CD4-positive, alpha-beta T cell treated with Interleukin-15 for 4 hours (primary cell): ENCODE results near the gene ELP4.

Experiments
- DNase-seq: peaks from one replicate; pipeline ENCODE4 v3.0.0-alpha.2; 2020; ENCODE audit warnings: low spot score

ELP4 gene

DNA sequence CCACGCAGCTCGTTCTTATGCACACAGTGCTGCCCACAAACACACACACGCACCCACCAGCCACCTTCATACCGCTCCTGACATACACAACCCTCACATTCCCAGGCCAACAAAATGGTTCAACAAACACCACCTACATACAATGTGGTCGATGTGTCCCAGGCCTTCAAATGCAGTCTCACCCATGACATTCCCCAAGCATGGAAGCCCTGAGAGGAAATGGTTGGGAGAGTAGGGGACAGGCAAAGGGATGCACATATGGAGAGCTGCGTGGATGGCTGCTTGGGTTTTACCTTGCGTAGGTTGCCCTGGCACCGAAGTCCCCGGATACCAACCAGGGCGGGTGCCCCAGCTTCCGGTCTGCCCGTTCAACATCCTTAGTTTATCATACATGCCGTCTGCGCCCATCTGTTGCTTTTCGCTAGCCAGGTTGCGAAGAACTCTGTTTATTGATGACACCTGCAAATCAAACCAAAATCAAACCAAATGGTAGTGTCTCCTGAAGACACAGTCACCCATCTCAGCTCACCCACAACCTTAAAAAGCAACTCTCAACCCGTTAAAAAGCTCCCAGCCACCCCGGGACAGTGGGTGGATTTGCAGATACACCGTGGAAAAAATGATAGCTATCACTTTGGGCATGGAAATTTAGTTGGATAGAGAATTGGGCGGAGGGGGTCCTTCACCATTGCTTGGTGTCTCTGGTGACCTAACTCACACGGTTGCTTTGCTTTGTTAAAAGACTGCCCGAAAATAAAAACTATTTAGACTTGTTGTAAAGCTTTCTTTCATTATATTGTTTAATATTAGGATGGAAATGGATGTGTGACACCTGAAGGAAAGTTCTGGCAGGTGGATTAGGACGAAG is 291.1 kb downstream of the ELP4 start:
- no peak for DNase-seq

DNA sequence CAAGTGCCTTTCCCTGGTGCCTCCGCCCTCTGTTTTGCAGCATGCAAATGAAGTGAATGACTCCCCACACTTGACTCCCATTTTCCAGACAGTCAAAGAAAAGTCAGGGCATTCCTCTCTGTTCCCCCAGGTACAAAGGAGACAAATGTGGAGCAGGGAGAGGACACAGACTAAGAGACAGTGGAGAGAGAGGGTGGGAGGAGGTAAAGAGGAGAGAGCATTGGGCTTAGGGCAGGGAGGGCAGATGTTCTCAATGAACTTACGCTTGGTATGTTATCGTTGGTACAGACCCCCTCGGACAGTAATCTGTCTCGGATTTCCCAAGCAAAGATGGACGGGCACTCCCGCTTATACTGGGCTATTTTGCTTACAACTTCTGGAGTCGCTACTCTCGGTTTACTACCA is 291.7 kb downstream of the ELP4 start:
- DNase-seq = no peak

DNA sequence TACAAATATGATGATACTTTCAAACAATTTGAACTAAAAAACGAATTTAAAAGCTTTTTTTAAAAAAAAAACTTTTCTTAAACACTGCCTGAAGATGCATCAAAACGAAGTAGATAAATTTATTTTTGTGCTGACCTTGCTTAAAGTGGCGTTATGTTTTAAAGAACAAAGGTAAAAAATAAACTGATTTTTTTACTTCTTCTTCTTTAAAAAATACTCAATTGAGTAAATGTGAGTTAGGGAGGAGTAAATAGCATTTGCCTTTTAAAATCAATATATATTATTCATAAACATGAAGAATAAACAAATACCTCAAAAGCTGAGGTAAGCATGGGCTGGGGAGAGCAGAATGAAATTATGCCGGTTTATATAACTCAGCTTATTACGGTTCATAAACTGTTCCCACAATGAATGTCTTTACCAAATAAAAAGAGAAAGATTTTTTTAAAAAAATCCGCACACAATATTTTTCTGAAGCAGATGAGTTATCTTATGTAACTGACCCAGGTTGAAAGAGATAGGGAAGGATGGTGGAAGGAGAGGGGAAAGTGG is 292.5 kb downstream of the ELP4 start:
- no peak for DNase-seq

DNA sequence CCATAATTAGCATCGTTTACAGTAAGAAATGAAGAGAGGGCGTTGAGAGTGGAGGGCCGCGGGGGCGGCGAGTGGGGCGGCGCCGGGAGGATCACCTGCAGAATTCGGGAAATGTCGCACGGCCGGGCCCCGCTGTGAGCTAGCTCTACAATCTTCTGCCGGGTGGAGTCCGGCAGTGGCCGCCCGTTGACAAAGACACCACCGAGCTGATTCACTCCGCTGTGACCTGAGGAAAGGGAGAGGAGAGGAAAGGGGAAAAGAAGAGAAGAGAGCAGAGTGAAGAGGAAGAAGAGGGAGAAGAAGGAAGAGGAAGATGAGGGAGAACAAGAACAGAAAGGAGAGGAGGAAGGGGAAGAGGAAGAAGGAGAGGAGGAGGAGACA is 293.0 kb downstream of the ELP4 start:
- DNase-seq = no peak

DNA sequence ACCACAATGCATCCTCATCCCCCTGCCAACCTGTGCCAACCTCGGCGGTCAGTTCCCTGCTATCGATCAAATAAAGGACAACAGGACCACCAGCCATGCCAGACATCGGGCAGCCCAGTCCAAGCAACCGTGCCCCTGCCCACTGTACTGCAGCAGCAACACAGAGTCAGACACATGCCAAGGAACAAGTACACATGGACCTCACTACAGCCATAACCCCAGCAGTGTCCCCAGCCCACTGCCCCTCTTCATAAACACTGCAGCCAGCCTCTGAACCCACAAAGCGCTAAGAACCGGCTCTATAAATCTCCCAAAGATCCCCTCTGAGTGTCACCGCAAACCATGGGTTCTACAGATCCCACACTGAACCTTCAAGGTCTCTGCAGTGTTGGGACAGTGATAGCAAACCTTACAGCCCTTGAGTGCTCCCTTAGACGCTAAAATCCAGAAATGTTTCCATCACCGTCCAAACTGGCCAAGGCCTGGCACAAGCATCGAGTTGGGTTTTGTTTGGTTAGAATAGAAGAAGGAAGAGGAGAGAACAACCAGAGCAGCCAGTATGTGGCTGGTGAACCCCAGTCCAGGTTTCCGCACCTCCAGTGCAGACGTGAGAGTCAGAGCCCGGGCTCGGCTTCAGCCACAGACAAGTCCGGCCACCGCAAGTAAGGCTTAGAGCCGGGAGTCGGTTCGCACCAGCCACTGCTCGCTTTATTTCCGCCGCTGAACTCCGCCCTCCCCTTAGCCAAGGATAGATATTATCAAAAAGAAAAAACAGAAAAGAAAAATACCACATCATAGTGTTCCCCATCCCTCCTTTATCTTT is 293.6 kb downstream of the ELP4 start:
- no peak for DNase-seq

DNA sequence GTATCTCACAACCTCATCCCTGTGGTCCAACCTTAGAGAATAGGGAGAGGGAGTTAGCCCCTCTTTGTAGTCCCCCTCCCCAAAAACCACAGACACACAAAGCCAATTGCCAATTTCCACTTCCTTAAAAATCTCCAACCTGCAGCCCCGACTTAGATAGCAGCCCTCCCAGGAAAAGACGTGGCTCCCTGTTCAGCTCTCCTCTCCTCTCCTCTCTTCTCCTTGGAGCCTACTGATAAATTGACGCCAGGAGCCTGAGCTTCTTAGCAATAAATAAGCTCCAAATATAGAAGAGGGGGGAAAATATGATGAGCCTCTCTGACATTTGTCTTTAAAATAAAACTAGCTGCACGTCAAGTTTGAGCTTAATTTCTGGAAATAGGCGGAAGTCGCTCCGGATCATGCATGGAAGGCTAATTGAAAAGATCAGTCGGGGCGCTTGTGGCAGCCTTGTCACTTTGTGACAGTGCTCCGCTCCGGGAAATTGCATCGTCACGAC is 294.3 kb downstream of the ELP4 start:
- no peak for DNase-seq

DNA sequence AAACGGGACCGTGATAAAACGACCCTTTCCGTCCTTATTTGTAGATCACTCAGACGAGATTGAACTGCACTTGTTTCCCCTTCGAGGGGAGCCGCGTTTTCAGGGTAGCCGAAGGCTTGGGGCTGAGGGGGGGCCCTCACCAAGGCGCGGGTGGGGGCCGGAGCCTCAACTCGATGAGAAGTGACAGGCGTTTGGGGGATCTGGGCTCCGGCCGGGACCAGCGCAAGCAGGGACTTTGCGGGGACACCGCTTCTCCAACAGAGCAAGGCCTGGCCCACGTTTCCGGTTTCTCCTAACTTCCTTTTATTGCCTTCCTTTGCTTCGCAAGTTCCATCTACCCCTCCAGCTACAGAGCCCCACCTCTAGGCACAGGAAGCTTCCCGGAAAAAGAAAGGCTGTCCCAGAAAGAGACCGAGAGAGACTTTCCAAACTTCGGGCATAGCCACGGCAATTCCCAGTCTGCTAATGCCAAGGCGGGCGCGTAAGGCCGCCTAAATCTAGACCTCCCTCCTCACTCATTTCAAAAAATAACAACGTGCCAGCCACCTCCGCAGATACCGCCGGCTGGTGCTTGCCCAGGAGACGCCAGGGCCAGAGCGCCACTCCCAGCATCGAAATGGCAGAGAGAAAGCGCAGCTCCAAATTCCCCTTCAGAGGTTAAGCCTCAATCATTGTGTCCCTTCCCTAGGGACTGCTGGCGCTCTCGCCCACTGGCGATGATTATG is 294.9 kb downstream of the ELP4 start:
- DNase-seq = no peak

DNA sequence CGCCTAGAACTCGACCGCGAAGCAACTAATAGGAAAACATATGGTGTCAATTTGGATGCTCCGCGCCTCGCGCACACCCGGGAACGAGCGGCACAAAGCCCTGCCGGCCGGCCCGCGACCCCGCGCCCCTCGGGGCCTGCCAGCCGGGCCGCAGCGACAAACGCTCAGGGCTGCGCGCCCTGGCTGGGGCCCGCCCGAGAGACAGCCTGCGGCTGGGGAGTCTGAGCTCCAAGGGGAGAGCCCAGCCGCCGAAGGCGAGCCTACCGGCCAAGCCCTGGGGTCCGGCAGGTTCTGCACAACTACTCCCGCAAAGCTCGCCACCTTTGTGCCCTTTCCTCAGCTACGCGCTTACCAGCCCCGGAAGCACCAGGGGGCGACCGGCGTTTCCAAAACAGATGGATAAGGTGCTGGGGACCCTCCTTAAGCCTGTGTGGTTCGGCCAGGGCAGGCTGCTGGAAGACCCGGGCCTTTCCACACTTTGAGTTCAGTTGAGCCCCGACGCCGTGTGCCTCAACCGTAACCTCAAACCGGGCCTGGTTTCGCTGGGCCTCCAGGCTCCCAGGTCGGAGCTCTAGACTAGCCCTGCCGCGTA is 295.6 kb downstream of the ELP4 start:
- DNase-seq = no peak

DNA sequence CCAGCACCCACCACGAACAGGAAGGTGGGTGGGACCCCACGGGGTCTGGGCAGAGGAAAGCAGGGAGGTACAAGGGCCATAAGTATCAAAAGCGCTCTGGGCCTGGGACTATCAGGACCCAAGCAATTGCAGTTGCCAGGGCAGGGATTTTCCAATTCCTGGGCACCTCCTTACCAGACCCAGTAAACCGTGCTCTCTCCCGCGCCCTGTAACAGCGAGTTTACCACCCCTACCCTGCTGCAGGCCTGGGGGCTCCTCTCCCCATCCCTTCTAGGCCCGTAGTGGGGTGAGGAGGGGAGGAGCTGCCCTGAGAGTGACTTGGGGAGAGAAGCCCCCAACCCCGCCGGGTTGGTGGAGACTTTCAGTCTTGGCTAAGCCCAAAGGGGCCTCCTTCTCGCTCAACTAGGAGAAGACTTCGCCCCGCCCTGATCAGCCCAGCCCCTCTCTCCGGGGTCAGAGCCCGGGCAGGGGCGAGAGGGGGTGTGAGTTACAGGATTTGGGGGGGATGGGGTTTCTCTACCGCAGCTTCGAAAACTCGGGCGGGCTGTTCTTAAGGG is 296.1 kb downstream of the ELP4 start:
- no peak for DNase-seq

DNA sequence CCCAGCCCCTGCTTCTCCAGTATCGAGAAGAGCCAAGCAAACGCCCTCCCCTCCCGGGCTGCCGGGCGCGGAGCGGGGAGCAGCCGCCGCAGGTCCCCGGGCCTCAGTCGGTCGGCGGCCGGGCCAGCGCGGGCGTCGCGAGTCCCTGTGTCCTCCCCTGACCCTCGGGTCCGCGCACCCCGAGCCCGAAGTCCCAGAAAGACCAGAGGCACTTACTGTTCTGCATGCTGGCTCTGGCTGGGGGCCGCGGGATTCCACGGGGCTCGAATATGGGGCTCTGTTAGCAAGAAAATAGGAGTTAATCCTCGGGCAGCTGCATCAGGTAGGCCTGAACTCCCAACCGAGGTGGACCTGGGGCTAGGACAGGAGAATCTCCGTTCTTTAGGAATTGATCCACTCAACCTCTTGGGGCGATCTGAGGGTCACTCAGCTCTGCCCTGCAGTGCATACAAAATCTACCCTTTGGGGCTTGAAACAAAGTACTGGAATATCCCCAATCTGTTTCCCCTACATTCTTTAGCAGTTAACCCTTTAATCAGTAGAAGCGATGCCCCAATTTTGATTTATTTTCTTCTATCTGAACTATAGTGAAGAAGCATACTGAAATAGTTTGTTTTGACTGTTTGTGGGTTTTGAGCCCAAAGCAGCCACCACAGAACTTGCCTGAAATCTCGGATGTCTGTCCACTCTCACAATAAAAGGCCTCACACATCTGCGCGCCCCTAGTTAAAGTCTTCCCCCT is 296.8 kb downstream of the ELP4 start:
- no peak for DNase-seq

DNA sequence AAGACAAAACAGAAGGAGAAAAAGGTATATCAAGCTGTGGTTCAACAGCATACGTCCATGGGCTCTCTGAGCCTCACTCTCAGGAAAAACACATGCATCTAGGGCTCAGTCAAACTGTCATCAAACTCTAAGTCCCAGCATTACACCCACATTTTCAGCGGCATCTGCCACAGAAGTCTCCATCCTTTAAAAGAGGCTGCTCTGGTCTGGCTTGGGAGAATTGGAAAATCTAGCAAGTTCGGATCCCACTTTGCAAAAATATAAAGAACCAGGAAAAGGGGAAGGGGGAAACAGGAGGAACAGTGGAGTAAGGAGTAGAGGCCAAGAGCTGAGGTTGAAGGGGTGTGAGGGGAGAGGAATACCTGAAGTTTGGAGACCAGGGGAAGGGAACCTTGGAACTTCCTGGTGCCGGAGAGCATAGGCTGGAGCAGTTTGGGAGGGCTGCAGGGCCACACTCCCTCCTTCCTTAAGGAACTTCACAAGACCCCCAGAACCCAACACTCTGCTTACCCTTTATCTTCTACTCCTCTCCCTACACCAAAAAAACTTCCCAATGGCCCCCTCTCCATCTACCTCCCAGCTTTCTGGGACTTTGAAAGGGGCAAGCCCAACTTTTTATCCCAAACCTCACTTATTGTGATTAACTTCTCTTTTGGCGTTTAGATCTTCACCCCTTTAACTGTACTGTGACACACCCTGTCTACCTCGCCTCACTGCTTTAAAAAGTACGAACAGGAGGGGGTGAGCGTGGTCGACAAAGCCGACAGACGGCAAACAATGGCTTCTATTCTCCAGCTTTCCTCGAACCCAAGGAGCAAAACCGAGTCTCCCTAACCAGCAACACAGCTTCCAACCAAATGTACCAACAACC is 297.6 kb downstream of the ELP4 start:
- no peak for DNase-seq

DNA sequence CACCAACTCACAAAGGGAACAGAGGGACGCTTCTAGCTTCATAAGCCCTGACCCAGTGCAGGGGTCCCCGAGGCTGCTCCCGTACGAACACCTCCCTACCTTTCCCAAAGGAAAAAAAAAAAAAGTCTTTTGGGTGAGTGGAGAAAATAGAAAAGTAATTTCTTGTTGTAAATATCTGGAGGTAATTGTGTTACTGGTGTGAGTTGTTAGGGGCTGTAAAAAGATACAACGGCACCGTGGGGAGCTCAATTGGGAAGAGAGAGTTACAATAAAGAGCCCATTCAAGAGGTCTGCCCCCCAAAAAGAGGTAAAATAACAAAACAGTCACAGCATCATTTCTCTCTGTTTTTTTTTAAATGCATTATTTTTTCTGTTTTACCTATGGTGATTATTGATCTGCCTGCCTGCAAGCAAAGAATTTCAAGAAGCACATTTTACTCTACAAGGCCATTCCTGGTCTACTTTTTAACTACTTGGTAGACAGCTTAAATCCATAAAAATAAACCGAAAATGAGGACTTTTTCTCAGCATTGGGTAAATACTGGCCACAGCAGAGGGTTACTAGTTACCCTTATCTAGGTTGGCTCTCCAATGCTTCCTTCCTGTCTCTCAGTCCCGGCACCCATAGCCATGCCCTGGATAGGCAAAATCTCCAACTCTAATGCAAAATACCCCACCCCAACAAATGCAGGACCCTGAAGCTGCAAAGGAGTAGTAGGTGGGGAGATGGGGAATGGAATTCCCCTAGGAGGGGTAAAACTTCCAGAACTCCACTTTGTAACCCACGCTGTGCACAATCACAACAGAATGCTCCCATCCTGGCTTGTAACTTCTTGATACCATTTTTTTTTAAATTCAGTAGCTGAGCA is 298.5 kb downstream of the ELP4 start:
- no peak for DNase-seq

DNA sequence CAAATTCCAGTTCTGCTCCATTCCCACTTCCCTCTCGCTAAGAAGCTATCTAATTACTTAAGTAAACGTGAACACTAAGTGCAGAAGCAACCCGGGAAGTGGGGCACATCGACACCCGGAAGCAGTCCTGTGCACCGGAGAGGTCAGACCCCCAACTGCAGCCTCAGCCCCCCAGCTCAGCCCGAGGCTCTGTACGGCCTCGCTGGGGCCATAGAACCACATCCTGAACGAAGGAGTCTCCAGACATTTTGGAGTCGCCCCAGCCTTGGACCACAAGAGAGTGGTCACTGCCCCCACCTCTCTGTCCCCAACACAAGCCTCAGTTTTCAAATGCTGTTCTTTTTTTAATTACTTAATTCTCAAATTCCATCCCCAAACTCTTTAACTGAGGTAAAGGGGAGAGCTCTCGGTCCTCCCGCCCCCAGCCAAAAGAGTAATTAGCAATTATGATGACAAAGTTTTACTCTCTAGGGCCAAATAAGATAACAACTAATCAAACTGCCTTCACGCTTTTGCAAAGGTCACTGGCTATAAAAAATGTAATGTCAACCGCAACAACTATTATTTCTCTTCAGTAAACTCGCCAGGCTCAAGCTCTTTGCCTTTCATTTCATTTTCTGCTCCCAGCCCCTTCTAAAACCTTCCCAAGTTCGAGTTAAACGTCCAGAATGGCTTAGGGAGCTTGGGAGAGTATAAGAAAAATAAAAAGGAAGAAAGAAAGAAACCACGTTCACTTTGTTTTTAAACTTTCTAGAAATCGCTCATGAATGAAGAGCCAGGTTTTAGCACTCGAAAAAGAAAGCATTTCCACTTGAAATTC is 299.4 kb downstream of the ELP4 start:
- DNase-seq = no peak

DNA sequence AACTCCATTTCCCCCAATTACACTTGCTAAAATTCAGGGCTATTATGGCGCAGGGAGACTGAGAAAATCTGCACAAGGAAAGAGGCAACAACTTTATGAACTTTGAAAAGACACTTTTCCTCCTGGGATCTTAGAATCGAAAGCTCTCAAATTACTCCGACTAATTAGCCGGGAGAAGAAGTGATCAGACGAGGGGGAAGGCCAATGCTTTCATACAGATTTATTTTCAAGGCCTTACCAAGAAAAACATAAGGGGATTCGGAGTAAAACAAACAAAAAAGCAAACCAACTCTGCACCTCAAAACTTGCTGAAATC is 299.9 kb downstream of the ELP4 start:
- DNase-seq = no peak

DNA sequence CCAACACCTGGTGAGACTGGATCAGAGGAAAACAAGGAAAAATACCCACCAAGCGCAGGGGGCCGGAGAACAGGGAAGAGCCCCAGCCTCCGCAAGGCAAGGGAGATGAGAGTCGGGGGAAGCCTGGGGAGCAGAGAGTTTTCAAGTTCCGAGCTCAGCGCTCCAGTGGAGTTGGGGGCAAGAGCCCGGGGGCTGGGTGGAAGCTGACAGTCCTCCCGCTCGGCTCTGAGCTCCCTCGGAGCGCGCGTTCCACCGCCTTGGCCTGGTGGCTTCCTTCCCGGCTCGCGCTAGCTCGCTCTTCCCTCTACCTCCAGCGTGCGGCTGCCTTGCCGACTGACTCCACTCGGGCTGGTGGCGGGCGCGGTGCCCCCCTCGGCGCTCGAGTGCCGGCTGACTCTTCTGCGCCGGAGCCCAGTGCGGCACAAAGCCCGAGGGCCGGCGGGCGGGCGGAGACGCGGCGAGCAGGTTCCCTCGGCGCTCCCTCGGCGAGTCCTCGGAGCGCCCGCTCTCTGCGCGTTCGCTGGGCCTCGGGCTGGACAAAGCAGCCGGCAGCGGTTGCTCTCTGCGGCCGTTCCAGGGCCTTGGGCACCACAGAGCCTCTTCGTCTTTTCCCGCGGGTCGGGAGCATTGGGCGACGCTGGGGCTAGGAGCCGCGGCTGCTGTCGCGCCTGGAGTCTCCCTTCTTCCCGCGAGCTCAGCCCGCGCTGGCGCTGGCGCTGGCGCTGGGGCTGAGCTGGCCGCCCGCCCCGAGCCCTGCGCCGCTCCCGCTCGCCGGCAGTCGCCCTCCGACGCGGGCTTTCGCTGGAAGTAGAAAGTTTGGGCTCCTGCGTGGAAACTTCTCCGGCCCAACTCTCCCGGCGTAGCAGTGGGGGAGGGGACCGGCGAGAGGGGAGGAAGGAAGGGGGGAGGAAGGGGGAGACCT is 300.6 kb downstream of the ELP4 start:
- DNase-seq = no peak

DNA sequence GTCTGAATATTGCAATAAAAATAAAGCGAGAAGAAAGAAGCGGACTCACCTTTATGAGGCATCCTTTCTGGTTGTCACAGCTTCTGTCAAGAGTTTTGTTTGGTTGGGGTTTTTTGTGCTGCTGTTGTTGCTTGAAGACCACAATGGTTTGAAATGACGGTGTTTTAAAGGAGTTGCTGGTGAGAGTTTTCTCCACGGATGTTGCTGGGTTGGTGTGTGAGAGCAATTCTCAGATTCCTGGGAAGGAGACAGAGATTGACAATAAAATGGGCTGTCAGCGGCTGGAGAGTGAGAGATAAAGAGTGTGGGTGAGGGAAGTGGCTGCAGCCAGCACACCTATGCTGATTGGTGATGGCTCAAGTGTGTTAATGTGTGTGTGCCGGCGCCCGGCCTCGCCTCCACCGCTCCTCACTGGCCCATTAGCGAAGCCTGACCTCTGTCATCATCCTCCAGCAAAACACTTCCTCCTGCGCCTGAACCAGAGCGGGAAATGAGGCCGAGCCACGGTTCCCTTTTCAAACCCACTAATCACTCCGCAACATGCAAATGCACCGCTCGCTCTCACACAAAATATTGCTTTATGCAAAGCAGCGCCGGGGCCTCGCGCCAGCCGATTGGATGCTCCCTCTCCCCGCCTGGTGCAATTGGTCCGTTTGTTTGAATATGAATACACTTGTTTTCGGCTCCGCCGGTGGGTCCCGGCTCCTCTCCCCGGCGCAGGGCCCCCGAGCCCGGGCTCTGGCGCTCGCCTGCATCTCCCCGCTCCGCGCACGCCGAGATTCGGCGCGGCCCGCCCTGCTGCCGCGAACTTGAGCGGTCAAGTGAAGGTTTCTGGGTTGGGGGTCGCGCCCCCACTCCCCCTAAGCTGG is 301.4 kb downstream of the ELP4 start, which contains the start of gene PAX6:
PAX6 (minus strand) TSS at position 544 of the 869 bp plus-strand sequence. CDS start 4,911 bp downstream, outside the sequence.
- DNase-seq = peak; percentile 2
